Nephron (organoid): ENCODE measurements around the gene ADGRB3.

ENCODE experiments used
- H3K27ac Mint-ChIP-seq, 3 experiments: 2 replicates each; pipeline ENCODE4 v1.8.0; 2020; ENCODE audit warnings: mixed read lengths in 3 of 3, mild to moderate bottlenecking in 2 of 3, moderate library complexity in 1 of 3
- H3K27me3 Mint-ChIP-seq: 2 replicates; pipeline ENCODE4 v1.8.0; 2021; ENCODE audit warnings: low read depth, mild to moderate bottlenecking, moderate library complexity, mixed read lengths
- H3K36me3 Mint-ChIP-seq: 2 replicates; pipeline ENCODE4 v1.8.0; 2020; ENCODE audit warnings: low read depth, mixed read lengths
- H3K4me1 Mint-ChIP-seq: 2 replicates; pipeline ENCODE4 v1.8.0; 2020; ENCODE audit warnings: mixed read lengths
- H3K4me3 Mint-ChIP-seq, 3 experiments: 2 replicates each; pipeline ENCODE4 v1.8.0; 2020; ENCODE audit warnings: mild to moderate bottlenecking in 3 of 3, mixed read lengths in 3 of 3, moderate library complexity in 2 of 3
- H3K9me3 Mint-ChIP-seq: 2 replicates; pipeline ENCODE4 v1.8.0; 2020; ENCODE audit warnings: mixed read lengths
- CTCF ChIP-seq, 3 experiments: fragments of 200-600 bp; sonication (generic); IDR thresholded peaks; one replicate each; pipeline ENCODE4 v1.5.0; 2021; ENCODE audit warnings: antibody characterized with exemption in 3 of 3; ENCODE audit not compliant: unreplicated experiment in 3 of 3

ADGRB3 gene

GRCh38 chr6:69129046-69129445 lies 494.0 kb downstream of the ADGRB3 start:
- H3K9me3 Mint-ChIP-seq = peaks cover under 1% of the 10 kb centered on the region
- no peak for TF ChIP-seq CTCF (IDR thresholded peaks at IDR 0.05; ENCODE audit: unreplicated experiment in 3 of 3)
- H3K27me3 Mint-ChIP-seq = no peaks in the 10 kb centered on the region
- H3K4me1 Mint-ChIP-seq = no peaks in the 10 kb centered on the region
- no peak overlapping the region for H3K4me3 Mint-ChIP-seq
- H3K27ac Mint-ChIP-seq = no peak overlapping the region
- H3K36me3 Mint-ChIP-seq = no peaks in the 10 kb centered on the region

- H3K27me3 Mint-ChIP-seq = no peaks in the 10 kb centered on the region
- no peak overlapping the region for H3K4me3 Mint-ChIP-seq
- peaks cover 3% of the 10 kb centered on the region for H3K9me3 Mint-ChIP-seq
- no peaks in the 10 kb centered on the region for H3K4me1 Mint-ChIP-seq
- H3K27ac Mint-ChIP-seq = no peak overlapping the region
- TF ChIP-seq CTCF (IDR thresholded peaks at IDR 0.05; ENCODE audit: unreplicated experiment in 3 of 3) = no peak
- H3K36me3 Mint-ChIP-seq = no peaks in the 10 kb centered on the region
Measured at GRCh38 chr6:69135927-69136326, 500.8 kb downstream of the ADGRB3 start.

- no peak for TF ChIP-seq CTCF (IDR thresholded peaks at IDR 0.05; ENCODE audit: unreplicated experiment in 3 of 3)
- Mint-ChIP-seq H3K4me3 (no peak overlapping the region), H3K27ac (no peak overlapping the region), H3K9me3 (peaks cover 3% of the 10 kb centered on the region), H3K36me3 (no peaks in the 10 kb centered on the region), H3K4me1 (no peaks in the 10 kb centered on the region), H3K27me3 (no peaks in the 10 kb centered on the region)
Measured at GRCh38 chr6:69138148-69138547, 503.1 kb downstream of the ADGRB3 start.

- Mint-ChIP-seq H3K9me3 (peaks cover 5% of the 10 kb centered on the region), H3K27ac (no peak overlapping the region), H3K36me3 (no peaks in the 10 kb centered on the region), H3K4me1 (no peaks in the 10 kb centered on the region), H3K4me3 (no peak overlapping the region), H3K27me3 (no peaks in the 10 kb centered on the region)
- TF ChIP-seq CTCF (IDR thresholded peaks at IDR 0.05; ENCODE audit: unreplicated experiment in 3 of 3) = no peak
Measured at GRCh38 chr6:69138893-69139494, 503.9 kb downstream of the ADGRB3 start.

GRCh38 chr6:69145062-69145461 lies 510.0 kb downstream of the ADGRB3 start:
- no peaks in the 10 kb centered on the region for H3K27me3 Mint-ChIP-seq
- no peaks in the 10 kb centered on the region for H3K4me1 Mint-ChIP-seq
- TF ChIP-seq CTCF (IDR thresholded peaks at IDR 0.05; ENCODE audit: unreplicated experiment in 3 of 3) = no peak
- H3K27ac Mint-ChIP-seq = no peak overlapping the region
- no peak overlapping the region for H3K4me3 Mint-ChIP-seq
- H3K9me3 Mint-ChIP-seq = peaks cover 5% of the 10 kb centered on the region
- no peaks in the 10 kb centered on the region for H3K36me3 Mint-ChIP-seq

- H3K36me3 Mint-ChIP-seq = no peaks in the 10 kb centered on the region
- no peaks in the 10 kb centered on the region for H3K4me1 Mint-ChIP-seq
- H3K27ac Mint-ChIP-seq = no peak overlapping the region
- TF ChIP-seq CTCF (IDR thresholded peaks at IDR 0.05; ENCODE audit: unreplicated experiment in 3 of 3) = no peak
- H3K4me3 Mint-ChIP-seq = no peak overlapping the region
- H3K9me3 Mint-ChIP-seq = peaks cover 5% of the 10 kb centered on the region
- no peaks in the 10 kb centered on the region for H3K27me3 Mint-ChIP-seq
Measured at GRCh38 chr6:69146385-69146784, 511.3 kb downstream of the ADGRB3 start.
